GM18867 (cell line): ENCODE results near the gene GUCD1.

ENCODE experiments used
- ATAC-seq: cut with Tn5 transposase; IDR thresholded peaks from one replicate; pipeline ENCODE4 v1.9.1; 2021; ENCODE audit warnings: mild to moderate bottlenecking, moderate library complexity; ENCODE audit not compliant: unreplicated experiment

GUCD1 gene

DNA sequence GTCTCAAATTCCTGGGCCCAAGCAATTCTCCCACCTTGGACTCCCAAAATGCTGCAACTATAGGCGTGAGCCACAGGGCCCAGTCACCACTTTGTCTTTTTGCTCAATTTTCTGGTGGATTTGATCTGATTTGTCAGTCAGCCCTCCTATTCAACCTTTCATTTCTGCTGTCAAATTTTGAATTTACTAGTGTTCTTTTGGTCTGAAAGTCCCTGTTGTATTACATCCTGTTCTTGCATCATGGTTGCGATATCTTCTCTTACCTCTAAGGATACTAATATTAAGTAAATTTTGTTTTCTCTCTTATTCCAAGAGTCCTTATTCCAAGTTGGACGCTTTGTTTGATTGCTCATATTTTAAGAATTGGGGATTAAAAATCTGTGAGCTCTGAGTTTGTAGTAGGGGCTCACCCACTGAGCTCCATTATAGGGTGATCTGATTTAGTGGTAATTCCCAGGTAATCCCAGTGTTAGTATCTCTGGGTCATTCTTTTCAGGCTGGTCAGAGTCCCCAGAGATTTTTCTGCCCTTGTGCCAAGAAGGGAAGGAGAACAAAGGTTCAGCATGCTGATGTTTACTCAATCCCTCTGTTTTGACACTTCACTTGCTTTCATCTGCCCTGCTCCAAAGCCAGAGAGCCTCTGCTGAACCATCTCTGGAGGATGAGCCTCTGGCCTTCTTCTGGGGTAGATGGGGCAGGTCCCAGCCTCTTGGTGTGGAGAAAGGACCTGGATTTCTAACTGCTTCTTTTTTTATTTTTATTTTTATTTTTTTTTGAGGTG is 49.8 kb downstream of the GUCD1 start:
- ATAC-seq, result no peak

GRCh38 chr22:24504540-24504939 is 50.4 kb downstream of the GUCD1 start:
- ATAC-seq, result no peak

GRCh38 chr22:24503843-24504338 is 51.0 kb downstream of the GUCD1 start:
- ATAC-seq, result no peak

DNA sequence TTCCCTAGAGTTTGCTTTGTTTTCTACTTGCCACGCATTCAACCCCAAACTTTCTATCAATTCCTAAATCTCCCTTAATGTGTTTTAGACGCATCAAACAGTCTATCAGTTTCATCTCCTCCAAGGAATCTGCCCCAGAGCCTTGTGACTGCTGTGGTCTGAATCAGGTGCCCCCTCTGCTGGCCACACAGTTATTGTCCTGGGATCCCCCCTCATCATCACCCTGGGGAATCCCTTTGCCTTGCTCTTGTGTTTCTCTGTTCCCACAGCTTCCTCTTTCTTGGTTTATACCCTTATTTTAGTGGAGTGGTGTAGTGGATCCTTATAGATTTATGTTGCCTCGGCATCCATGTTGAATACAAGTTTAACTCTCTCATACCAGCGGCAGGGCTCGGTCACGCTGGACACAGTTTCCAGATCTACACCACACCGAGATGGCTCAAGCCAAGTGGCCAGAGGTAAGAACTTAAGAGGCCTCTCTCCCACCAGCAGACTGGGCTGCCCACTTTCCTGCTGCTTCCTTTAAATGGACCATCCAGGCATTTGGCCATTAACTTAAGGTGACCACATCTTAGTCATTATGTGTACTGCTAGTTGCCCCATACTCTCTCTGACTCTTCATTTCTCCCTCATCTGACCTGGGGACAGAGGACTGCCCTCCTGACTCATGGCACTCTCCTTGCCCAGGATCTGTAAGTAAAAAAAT is 51.6 kb downstream of the GUCD1 start:
- no peak for ATAC-seq

GRCh38 chr22:24502541-24502940 is 52.4 kb downstream of the GUCD1 start:
- no peak for ATAC-seq

DNA sequence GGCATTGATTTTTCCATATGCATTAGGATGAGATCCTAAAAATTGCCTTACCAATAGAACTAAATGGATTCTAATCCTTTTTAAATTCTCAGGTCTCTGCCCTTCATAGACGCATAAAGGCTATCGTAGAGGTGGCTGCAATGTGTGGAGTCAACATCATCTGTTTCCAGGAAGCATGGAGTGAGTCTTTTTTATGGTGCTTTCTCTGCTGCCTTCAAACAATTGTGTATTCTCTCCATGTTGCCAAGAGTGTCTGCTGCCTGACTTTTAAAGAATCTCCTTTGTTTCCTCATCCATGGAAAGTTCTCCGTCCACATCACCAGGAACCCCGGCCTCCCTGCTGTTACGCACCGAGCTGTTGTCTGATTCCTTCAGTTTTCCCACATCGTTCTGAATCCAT is 52.9 kb downstream of the GUCD1 start:
- no peak for ATAC-seq

DNA sequence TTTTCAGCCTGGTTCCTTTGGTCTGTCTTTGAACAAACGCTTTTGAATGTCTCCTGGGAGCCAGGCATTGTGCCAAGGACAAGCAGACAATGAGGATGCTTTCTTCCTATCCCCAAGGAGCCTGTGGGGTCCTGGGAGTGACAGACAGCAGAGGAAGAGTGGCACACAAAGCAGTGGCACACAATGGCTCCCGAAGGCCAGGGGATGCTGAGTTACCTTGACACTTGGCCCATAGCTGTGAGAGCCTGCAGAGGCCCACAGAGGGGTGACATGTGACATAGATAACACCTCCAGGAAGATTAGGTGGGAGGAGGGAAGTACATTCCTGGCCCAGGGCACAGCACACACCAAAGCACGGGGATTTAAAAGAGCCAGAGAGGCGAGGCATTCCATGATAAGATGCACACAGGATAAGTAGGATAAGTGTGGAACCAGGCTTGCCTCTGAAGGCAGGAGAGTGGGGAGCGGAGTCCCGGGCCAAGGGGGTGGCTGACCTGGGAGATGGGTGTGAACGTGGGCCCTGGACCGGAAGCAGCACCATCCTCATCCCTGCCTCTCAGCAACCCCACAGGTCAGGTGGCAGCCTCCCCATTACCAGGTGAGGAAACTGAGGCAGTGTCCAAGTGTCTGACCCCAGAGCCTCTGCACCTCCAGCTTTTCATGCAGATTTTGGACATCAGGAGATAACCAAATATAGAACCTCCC is 53.5 kb downstream of the GUCD1 start:
- no peak for ATAC-seq

GRCh38 chr22:24500277-24500820 is 54.6 kb downstream of the GUCD1 start:
- ATAC-seq, result no peak

GRCh38 chr22:24499706-24500276 is 55.1 kb downstream of the GUCD1 start:
- ATAC-seq, result no peak

GRCh38 chr22:24498824-24499223 is 56.1 kb downstream of the GUCD1 start:
- no peak for ATAC-seq

- ATAC-seq, result no peak
These were observed 57.1 kb downstream of the GUCD1 start for GRCh38 chr22:24497841-24498258.

- no peak for ATAC-seq
These were observed 58.3 kb downstream of the GUCD1 start for GRCh38 chr22:24496661-24497060.

- no peak for ATAC-seq
These were observed 58.7 kb downstream of the GUCD1 start for GRCh38 chr22:24496234-24496633.

DNA sequence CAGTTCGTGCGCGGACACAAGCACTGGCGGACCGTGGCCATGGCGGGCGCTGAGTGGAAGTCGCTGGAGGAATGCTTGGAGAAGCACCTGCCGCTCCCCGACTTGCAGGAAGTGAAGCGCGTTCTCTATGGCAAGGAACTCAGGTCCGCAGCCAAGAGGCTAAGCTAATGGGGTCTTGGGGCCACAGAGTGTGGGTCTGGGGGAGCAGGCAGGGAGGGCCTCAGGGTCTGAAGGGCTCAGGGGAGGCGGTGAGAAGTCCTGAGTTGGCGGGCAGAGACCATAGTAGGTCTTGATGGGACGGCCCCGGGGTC is 59.6 kb downstream of the GUCD1 start:
- no peak for ATAC-seq

- no peak for ATAC-seq
These were observed 60.2 kb downstream of the GUCD1 start, which contains the start of gene UPB1 for GRCh38 chr22:24494528-24495364. UPB1 (plus strand) TSS chr22:24495332; CDS start chr22:24495404, 72 bp downstream.

- no peak for ATAC-seq
These were observed 60.8 kb downstream of the GUCD1 start for GRCh38 chr22:24494167-24494527.

DNA sequence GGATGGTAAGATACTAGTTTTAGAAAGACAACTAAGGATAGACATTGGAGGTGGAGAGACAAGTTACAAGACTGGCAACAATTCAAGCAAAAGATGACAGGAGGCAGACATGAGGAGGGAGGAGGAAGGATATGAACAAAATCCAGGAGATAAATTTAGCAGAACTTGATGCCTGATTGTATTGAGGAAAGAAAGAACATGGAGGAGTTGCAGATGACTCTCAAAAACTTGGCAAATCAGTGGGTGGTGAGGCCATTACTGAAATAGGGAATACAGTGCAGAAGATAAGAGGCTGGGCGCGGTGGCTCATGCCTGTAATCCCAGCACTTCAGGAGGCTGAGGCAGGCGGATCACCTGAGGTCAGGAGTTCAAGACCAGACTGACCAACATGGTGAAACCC is 62.5 kb downstream of the GUCD1 start:
- no peak for ATAC-seq
